Fibroblast of lung (primary cell): Measurements from ENCODE around the gene CAPSL. TPM values are rescaled to one million over a fixed set of nuclear protein-coding genes. Genes with fewer than 3 reads are reported as not detected.
A peak's percentile ranks its signal among the peaks of the same experiment; 100 is the strongest.

ENCODE experiments used
- DNase-seq, 2 donors: peaks; one replicate each; pipeline versions ENCODE4 v3.0.0 to v3.0.0-alpha.2; 2010; ENCODE audit warnings: low read depth in 2 of 2
- H2AFZ ChIP-seq: 2 replicates; pipeline ENCODE4 v1.5.1; 2012; ENCODE audit warnings: low read length, control low read depth, inconsistent platforms
- H3K27ac ChIP-seq: 2 replicates; pipeline ENCODE4 v1.5.1; 2011; ENCODE audit warnings: low read length, control low read depth; ENCODE audit not compliant: insufficient read depth
- H3K27me3 ChIP-seq: 2 replicates; pipeline ENCODE4 v1.5.1; 2011; ENCODE audit warnings: mild to moderate bottlenecking, low read length; ENCODE audit not compliant: control insufficient read depth, insufficient read depth
- H3K36me3 ChIP-seq: 2 replicates; pipeline ENCODE4 v1.5.1; 2011; ENCODE audit warnings: low read length; ENCODE audit not compliant: control insufficient read depth, insufficient read depth
- H3K4me1 ChIP-seq: 2 replicates; pipeline ENCODE4 v1.5.1; 2011; ENCODE audit warnings: low read length; ENCODE audit not compliant: control insufficient read depth, insufficient read depth; ENCODE audit errors: extremely low read depth
- H3K4me2 ChIP-seq: 2 replicates; pipeline ENCODE4 v1.5.1; 2011; ENCODE audit warnings: low read length, control low read depth; ENCODE audit not compliant: insufficient read depth; ENCODE audit errors: extremely low read depth
- H3K4me3 ChIP-seq, 4 experiments: fragments of 200-600 bp in 1 of 4; sonication (generic) in 1 of 4; replicated peaks in 1 of 4; 2 replicates each; pipeline ENCODE4 v1.5.1; 2011 to 2016; ENCODE audit warnings: low read length in 4 of 4, low read depth in 3 of 4, mild to moderate bottlenecking in 3 of 4, control low read depth in 2 of 4, inconsistent platforms in 1 of 4, mixed read lengths in 1 of 4; ENCODE audit not compliant: insufficient read depth in 1 of 4; ENCODE audit errors: control extremely low read depth in 1 of 4
- H3K79me2 ChIP-seq: 2 replicates; pipeline ENCODE4 v1.5.1; 2012; ENCODE audit warnings: mild to moderate bottlenecking, low read length, inconsistent platforms; ENCODE audit not compliant: control insufficient read depth, insufficient read depth
- H3K9ac ChIP-seq: 2 replicates; pipeline ENCODE4 v1.5.1; 2011; ENCODE audit warnings: mild to moderate bottlenecking, low read length, control low read depth; ENCODE audit not compliant: insufficient read depth
- H3K9me3 ChIP-seq: 2 replicates; pipeline ENCODE4 v1.5.1; 2012; ENCODE audit warnings: low read depth, low read length; ENCODE audit not compliant: control insufficient read depth, insufficient read depth
- H4K20me1 ChIP-seq: 2 replicates; pipeline ENCODE4 v1.5.1; 2011; ENCODE audit warnings: low read length; ENCODE audit not compliant: control insufficient read depth, insufficient read depth; ENCODE audit errors: extremely low read depth
- EZH2 ChIP-seq: IDR thresholded peaks from 2 replicates; pipeline ENCODE4 v1.5.1; 2012; ENCODE audit warnings: low read length, control low read depth, mild to moderate bottlenecking; ENCODE audit errors: missing control alignments
- polyA plus RNA-seq, 2 donors: library from polyadenylated mRNA; depleted of rRNA in 1 of 2; stranded (reverse) in 1 of 2; unstranded in 1 of 2; fragments of >200 nt; gene quantifications; 2 replicates each; pipeline ENCODE4 v1.2.1, GENCODE V29; 2011 to 2012; ENCODE audit warnings: missing spikeins in 1 of 2
- total RNA-seq: library from RNA; depleted of rRNA; stranded (reverse); fragments of >200 nt; gene quantifications from 2 replicates; pipeline ENCODE4 v1.2.1, GENCODE V29; 2014
- TF ChIP-seq, protein P1 (sequence below), 2 donors: IDR thresholded peaks in 1 of 2; conservative IDR thresholded peaks in 1 of 2; 1 replicate in 1 of 2; 2 replicates in 1 of 2; pipeline ENCODE4 v1.5.1; 2011 to 2012; ENCODE audit warnings: low read length in 2 of 2, control low read depth in 1 of 2, inconsistent platforms in 1 of 2, low read depth in 1 of 2, mild to moderate bottlenecking in 1 of 2

Gene CAPSL
- total and polyA plus RNA-seq, 2 donors (not counting 1 experiment from before 2014, with no cell fraction given), result 0.33 to 0.96 TPM

- H3K9me3 ChIP-seq, result no peaks in the 10 kb centered on the region
- no peaks in the 10 kb centered on the region for H4K20me1 ChIP-seq
- peak overlapping the region; percentile 76 for H3K27ac ChIP-seq
- no peaks in the 10 kb centered on the region for H3K36me3 ChIP-seq
- peaks cover 10% of the 10 kb centered on the region for H3K4me1 ChIP-seq
- TF ChIP-seq, protein P1, sequence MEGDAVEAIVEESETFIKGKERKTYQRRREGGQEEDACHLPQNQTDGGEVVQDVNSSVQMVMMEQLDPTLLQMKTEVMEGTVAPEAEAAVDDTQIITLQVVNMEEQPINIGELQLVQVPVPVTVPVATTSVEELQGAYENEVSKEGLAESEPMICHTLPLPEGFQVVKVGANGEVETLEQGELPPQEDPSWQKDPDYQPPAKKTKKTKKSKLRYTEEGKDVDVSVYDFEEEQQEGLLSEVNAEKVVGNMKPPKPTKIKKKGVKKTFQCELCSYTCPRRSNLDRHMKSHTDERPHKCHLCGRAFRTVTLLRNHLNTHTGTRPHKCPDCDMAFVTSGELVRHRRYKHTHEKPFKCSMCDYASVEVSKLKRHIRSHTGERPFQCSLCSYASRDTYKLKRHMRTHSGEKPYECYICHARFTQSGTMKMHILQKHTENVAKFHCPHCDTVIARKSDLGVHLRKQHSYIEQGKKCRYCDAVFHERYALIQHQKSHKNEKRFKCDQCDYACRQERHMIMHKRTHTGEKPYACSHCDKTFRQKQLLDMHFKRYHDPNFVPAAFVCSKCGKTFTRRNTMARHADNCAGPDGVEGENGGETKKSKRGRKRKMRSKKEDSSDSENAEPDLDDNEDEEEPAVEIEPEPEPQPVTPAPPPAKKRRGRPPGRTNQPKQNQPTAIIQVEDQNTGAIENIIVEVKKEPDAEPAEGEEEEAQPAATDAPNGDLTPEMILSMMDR (conservative IDR thresholded peaks at IDR 0.05 in 1 of 2, IDR thresholded peaks at IDR 0.05 in 1 of 2; ENCODE audit: low read depth in 1 of 2, low read length in 2 of 2), result no peak
- no peak for TF ChIP-seq EZH2
- no peaks in the 10 kb centered on the region for H3K27me3 ChIP-seq
- no peak overlapping the region for H3K4me3 ChIP-seq
- no peak for DNase-seq
- H3K79me2 ChIP-seq, result no peaks in the 10 kb centered on the region
- H2AFZ ChIP-seq, result no peak overlapping the region
- H3K9ac ChIP-seq, result no peak overlapping the region
- no peak overlapping the region for H3K4me2 ChIP-seq
Measured at GRCh38 chr5:35884773-35885172, 53.6 kb downstream of the CAPSL start.

- Histone ChIP-seq H2AFZ (no peak overlapping the region), H3K4me3 (no peak overlapping the region), H3K4me2 (no peak overlapping the region), H4K20me1 (no peaks in the 10 kb centered on the region), H3K27ac (peak overlapping the region; percentile 76), H3K27me3 (no peaks in the 10 kb centered on the region), H3K4me1 (peaks cover 8% of the 10 kb centered on the region), H3K79me2 (no peaks in the 10 kb centered on the region), H3K9me3 (no peaks in the 10 kb centered on the region), H3K36me3 (no peaks in the 10 kb centered on the region), H3K9ac (no peak overlapping the region)
- TF ChIP-seq EZH2, result no peak
- TF ChIP-seq, protein P1 (conservative IDR thresholded peaks at IDR 0.05 in 1 of 2, IDR thresholded peaks at IDR 0.05 in 1 of 2; ENCODE audit: low read depth in 1 of 2, low read length in 2 of 2), result no peak
- peak; percentile 76 to 95 for DNase-seq
Measured at GRCh38 chr5:35884191-35884769, 54.1 kb downstream of the CAPSL start.

DNA sequence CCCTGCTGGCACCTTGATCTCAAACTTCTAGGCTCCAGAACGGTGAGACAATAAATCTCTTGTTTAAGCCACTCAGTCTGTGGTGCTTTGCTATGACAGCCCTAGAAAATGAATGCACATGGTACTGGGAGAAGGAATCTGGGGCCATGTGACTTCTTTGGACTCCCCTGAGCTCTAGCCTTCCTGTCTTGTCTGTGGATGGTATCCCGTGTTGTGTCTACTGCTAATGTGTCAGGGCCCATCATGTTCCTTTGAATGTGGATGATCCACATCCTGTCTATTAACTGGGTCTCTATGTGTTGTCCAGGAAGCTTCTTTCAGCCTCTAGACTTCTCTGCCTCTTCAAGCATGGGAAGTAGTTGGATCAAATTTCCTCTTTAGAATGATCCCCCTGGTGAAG, 56.7 kb downstream of the CAPSL start:
- Histone ChIP-seq H3K4me3 (no peak overlapping the region), H3K79me2 (no peaks in the 10 kb centered on the region), H4K20me1 (no peaks in the 10 kb centered on the region), H3K9ac (no peak overlapping the region), H3K36me3 (no peaks in the 10 kb centered on the region), H3K4me1 (peaks cover 8% of the 10 kb centered on the region), H3K27ac (no peak overlapping the region), H3K27me3 (no peaks in the 10 kb centered on the region), H2AFZ (no peak overlapping the region), H3K9me3 (no peaks in the 10 kb centered on the region), H3K4me2 (no peak overlapping the region)
- no peak for DNase-seq
- TF ChIP-seq, protein P1 (conservative IDR thresholded peaks at IDR 0.05 in 1 of 2, IDR thresholded peaks at IDR 0.05 in 1 of 2; ENCODE audit: low read depth in 1 of 2, low read length in 2 of 2), result no peak
- no peak for TF ChIP-seq EZH2
